ENCODE data around the gene TAC4.

DNA sequence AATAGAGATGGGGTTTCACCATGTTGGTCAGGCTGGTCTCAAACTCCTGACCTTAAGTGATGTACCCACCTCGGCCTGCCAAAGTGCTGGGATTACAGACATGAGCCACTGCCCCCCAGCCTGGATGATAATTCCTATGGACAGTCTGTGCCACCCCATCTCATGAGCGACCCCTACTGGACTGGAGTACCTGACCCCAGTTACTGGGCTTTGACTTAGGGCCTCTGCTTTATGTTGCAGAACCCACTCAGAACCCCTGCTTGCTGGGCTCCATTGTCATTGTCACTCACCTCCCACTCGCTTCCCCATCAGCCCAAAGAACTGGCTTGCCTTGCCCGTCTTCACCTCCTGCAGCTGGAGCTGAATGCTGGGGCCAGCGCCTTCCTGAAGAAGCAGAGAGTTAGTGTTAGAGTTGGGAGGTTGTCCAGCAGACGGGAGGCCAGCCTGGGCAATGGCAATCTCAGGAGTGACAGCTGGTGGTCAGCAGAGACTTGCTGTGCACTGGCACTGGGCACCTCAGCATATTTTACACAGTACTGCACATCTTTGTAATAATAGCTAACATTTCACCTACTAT lies 4.0 kb downstream of the TAC4 start:
- TF ChIP-seq, protein P1, sequence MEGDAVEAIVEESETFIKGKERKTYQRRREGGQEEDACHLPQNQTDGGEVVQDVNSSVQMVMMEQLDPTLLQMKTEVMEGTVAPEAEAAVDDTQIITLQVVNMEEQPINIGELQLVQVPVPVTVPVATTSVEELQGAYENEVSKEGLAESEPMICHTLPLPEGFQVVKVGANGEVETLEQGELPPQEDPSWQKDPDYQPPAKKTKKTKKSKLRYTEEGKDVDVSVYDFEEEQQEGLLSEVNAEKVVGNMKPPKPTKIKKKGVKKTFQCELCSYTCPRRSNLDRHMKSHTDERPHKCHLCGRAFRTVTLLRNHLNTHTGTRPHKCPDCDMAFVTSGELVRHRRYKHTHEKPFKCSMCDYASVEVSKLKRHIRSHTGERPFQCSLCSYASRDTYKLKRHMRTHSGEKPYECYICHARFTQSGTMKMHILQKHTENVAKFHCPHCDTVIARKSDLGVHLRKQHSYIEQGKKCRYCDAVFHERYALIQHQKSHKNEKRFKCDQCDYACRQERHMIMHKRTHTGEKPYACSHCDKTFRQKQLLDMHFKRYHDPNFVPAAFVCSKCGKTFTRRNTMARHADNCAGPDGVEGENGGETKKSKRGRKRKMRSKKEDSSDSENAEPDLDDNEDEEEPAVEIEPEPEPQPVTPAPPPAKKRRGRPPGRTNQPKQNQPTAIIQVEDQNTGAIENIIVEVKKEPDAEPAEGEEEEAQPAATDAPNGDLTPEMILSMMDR (IDR thresholded peaks at IDR 0.05): peak in 4 of 6 experiments; percentile 13 to 50 (median 28)
- no peak for TF ChIP-seq POLR2A (IDR thresholded peaks at IDR 0.05)

Data from esophagus squamous epithelium (tissue), 4 donors.